RPMI7951 (cell line): ENCODE measurements around the gene SEC23B. TPM values are rescaled to one million over a fixed set of nuclear protein-coding genes. Genes with fewer than 3 reads are reported as not detected.
"Not testable (repeated sequence)": the region's sequence is repeated elsewhere in the genome, so short reads cannot be mapped to it uniquely, and the experiment has no call there.

ENCODE experiments used
- DNase-seq: peaks from one replicate; pipeline ENCODE4 v3.0.0-alpha.2; 2012; ENCODE audit warnings: low read depth
- total RNA-seq: library from RNA; depleted of rRNA; stranded (reverse); fragments of >200 nt; shearing (Covaris generic); gene quantifications from 2 replicates; pipeline ENCODE4 v1.2.3, GENCODE V29; 2014

The SEC23B gene
- total RNA-seq, 1 experiment from 2014 or later = 108 TPM

DNA sequence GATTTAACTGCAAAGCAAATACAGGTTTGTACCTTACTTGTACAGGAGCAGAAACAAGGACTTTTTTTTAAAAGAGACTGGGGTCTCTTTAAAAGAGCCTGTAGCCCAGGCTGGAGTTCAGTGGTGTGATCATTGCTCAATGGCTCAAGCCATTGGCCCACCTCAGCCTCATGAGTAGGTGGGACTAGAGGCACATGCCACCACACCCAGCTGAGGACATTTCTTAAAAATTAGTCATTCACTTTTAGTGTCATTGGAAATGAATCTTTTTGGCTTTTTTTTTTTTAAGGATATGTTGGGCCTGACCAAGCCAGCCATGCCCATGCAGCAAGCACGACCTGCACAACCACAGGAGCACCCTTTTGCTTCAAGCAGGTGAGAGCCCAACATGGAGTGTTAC, 16.9 kb downstream of the SEC23B start:
- peak; percentile 76 for DNase-seq

DNA sequence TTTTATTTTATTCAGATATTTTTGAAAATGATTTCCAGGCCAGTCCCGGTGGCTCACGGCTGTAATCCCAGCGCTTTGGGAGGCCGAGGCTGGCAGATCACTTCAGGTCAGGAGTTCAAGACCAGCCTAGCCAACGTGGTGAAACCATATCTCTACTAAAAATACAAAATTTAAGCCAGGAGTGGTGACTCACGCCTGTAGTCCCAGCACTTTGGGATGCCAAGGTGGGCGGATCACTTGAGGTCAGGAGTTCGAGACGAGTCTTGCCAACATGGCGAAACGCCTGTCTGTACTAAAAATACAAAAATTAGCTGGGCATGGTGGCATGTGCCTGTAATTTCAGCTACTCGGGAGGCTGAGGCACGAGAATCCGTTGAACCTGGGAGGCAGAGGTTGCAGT, 19.0 kb downstream of the SEC23B start:
- DNase-seq = not testable (repeated sequence)

DNA sequence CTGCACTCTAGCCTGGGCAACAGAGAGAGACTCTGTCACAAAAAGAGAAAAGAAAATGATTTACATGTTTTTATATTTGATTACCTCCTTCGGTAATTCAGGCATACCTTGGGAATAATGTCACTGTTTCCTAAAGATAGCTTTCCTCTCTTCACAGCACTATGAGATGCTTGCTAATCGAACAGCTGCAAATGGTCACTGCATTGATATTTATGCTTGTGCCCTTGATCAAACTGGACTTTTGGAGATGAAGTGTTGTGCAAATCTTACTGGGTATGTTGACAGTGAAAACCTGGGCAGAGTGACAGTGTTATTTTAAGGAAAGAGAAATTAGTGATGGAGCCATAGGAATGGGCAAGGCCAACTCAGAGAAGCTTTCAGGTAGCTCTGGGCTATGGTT, 19.6 kb downstream of the SEC23B start:
- no peak for DNase-seq

DNA sequence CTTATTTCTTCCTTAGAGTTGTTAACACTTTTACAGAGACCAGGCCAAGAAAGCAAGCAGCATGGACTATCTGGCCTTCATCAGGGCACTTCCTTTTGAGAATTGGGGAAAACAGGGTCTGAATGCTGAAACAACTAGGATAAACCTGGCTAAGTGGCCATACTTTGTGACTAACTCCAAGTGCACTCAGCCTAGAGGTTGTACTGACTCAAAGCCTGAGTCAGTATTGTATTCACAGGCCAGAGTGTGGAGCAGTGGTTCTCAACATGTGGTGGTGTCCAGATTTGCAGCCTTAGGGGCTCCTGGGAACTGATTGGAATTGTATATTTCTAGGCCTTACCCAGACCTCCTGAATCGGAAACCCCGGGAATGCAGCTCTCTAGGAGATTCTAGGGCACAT, 20.1 kb downstream of the SEC23B start:
- peak; percentile 68 for DNase-seq

DNA sequence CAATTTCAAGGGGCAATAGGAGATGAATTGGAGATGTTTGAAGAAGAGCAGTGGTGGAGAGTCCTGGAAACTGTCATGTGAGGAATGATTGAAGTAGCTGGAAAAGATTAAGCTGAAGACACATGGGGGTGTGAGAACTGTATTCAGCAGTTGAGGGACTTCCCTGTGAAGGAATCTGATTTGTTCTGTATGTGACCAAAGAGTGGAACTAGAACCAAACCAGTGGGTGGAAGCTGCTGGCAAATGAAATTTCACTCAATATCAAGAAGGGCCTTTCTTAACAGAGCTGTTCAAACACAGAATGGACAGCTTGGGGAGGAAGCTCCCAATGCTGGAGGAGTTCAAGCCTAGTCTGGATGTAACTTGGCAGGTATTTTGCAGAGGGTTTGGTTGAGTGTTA, 21.3 kb downstream of the SEC23B start:
- no peak for DNase-seq

DNA sequence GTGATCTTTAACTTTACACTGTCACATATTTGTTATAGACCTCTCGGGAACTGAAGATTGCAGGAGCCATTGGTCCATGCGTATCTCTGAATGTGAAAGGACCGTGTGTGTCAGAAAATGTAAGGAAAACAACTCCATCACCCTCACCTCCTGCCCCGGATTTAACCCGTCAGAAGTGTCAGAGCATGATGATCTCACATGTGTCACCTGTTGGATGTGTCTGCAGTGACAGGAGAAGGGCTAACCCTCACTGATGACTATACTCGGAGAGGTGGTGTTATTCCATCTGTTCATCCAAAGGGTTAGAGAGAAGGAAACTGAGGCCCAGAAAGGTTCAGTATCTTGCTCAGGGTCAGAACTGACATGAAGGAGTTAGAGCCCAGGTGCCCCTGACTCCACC, 24.9 kb downstream of the SEC23B start:
- DNase-seq = no peak

DNA sequence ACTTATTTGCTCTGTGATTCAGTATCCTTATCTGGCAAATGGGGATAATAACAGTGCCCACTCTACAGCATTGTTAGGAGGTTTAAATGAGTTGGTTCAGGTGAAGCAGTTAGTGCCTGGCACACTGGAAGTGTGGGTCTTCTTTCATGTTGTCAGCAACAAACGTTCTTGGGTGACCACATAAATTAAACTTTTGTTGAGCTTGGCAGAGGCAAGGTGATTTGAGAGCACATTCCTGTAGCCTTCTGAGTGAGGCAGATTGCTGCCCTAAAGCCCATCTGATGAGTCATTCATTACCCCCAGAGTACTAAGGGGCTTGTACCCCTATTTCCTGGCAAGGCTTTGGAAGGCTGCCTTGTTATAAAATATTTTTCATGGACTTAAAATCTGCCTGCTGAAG, 25.8 kb downstream of the SEC23B start:
- no peak for DNase-seq

DNA sequence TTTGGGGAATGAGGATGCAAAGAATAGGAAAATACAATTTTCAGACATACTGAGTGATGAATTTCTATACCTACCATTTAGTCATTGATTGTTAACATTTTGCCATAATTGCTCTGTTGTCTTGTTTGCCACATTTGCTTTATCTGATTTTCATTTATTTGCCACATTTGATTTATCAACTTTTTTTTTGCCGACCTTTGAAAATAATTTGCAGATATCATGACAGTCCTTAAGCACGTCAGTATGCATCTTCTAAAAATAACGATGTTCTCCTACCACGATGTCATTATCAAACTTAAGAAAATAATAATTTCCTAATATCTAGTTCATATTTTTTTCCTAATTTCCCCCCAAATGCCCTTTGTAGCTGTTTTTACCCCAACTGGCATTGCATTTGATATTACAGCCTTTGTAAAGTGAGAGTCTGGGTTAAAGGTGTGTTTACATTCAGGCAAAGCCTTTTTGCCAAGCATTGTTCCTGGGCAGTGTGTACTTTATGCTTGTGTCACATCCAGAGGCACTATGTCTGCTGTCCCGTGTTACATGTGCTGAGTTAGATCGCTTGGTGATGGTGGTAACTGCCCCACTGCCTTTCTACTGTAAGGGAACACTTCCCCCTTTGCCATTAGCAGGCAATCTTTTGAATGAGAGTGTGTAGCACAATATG, 26.4 kb downstream of the SEC23B start:
- DNase-seq = no peak

DNA sequence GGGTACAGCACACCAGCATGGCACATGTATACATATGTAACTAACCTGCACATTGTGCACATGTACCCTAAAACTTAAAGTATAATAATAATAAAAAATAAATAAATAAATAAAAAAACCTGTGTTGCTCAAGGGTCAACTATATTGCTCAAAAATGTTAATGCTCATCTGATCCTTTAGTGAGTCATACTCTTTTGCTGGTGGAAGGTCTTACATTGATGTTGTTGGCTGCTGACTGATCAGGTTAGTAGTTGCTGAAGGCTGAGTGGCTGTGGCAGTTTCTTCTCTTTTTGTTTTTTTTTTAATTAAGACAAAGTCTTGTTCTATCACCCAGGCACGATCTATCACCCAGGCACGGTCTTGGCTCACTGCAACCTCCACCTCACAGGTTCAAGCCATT, 29.9 kb downstream of the SEC23B start:
- no peak for DNase-seq

DNA sequence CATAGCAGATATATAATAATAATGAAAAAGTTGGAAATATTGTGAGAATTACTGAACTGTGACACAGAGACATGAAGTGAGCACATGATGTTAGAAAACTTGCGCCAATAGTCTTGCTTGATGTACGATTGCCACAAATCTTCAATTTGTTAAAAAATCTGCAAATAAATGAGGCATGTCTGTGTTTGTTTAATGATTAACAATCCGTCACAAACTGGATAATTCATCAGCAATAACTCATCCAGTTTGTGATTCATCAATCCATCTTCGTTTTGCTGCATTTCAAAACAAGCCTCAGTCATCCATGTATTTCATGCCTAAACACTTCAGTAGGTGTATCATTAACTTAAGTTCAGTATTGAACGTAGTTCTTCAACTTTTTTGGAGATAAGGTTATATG, 34.0 kb downstream of the SEC23B start:
- no peak for DNase-seq

DNA sequence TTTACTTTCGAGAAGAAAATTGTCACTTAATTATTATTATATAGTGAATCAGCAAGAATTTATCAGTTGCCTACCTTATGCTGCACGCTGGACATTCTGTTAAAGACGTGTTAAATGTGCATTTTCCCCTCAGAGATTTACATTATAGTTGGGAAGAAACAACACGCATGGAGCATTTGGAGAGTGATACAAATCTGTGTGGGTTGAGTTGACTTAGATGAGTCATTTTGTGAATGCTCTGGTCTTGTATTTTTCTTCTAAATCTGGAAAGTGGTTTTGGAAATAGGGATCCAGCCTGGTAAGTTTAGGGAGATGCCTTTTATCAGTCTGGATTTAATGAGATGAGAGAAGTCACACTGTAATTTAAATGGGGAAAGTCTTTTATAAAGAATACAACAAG, 35.5 kb downstream of the SEC23B start:
- no peak for DNase-seq

DNA sequence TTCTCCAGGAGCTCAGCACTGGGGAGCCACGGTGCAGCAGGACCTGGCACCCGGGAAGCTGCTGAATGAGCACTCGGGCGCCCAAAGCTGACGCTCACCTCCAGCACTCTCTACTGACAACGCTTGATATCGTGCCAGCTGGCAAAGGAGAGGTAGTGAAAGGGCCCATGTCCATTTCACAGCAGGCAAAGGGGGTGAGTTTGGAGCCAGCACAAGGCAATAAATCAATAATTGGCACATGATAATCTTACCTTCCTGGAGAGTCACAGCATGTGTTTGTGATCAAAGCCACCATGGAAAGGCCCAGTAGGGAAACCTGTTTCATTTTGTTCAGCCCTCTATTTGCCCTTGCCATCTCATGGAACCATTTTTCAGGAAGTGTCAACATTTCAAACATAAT, 36.2 kb downstream of the SEC23B start:
- no peak for DNase-seq

DNA sequence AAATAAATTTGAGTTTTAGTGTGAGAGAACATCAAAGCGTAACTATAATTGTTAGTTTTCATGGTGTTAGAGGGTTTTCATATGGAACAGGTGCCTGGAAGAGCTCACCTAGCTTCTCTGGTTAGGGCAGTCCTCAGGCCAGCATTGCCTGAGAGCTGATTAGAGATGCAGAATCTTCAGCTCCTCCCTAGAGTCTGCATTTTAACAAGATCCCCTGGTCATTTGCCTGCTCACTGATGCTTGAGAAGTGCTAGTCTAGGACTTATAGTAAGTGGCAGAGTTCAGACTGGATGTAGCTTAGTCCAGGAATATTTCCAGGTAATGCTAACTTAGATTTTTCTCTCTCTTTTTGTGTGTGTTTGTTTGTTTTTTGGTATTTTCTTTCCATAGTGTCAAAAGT, 37.8 kb downstream of the SEC23B start:
- DNase-seq = no peak

DNA sequence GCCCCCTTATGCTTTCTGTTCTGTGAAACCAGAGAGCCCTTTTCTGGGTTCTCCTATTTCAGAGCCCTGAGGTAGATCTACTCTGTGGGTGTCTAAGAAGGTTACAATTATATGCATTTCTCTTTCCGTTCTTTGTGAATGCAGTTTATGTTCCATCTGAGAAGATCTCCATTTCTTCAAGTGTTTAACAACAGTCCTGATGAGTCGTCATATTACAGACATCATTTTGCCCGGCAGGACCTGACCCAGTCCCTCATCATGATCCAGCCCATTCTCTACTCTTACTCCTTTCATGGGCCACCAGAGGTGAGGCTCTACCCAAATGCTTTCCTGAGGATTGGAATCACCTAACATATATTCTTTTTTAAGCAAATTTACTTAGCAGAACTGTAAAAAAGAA, 40.7 kb downstream of the SEC23B start:
- no peak for DNase-seq

DNA sequence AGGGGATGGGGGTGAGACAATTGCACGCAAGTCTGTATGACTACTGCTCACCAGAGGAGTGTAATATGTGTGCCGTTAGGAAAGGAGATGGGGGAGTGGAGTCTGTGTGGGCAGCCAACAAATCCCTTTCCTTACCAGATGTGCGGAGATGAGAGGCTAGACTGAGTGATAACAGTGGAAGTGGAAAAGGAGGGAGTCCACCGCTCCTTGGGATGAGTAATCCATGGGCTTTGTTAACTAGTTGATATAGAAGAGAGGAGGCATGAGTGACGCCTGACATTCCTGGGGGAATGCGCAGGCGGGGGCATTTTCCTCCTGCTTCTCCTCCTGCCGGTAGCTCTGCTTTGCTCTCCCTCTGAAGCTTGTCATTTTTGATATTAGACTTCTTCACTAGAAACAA, 46.0 kb downstream of the SEC23B start:
- DNase-seq = no peak

DNA sequence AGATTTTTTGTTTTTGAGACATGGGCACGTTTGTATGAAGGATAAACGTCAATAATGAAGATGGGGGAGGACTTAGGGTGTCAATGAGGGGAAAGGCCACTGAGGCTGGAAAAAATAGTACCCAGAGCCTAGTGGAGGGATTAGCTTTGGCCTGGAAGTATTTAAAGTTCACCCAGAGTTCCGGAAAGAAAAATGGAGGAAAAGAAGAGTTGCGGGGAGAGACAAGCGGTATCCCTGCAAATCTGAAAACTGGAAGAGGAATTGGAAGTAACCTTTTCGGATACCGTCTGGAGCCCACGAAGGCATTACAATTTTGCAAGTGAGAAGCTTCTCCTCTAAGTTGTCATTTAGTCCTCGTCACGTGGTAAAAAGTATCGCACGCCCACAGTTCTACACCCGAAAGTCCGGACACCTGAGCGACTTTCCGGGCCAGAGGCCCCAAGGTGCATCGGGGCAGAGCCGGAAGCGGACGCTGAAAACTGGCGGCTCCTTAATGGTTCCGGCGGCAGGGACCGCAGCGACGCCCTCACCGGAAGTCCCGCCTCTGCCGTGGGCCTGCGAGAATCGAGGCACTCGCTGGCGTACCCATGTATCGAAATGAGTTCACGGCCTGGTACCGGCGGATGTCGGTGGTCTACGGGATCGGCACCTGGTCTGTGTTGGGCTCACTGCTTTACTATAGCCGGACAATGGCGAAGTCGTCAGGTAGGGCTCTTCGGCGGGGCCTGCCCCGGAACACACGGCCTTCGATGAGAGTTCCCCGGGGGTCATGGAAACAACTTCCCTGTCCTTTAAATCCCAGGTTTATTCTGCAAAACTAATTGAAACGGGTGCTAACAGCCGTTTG, 59.4 kb downstream of the SEC23B start, which contains the start of gene SMIM26:
TSS of gene SMIM26 (plus strand) at position 541 of the 847 bp plus-strand sequence. CDS start at position 588, 47 bp downstream.
- DNase-seq = peak; percentile 92

DNA sequence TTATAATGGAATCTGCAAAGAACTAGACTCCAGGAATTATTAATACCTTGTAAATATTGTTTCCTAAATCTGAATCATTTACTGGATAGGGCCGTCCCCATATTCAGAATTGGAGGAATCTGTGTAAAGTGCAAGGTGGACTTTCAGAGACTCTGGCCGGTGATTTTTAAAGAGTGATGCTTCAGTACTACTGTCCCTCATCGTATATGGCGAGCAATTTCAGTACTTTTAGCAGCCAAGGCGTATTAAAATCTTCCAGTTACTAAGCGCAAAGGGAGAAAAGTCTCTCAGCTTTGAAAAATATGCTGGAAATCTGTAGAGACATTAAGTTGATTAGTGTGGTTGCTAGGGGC, 60.0 kb downstream of the SEC23B start:
- DNase-seq = no peak

DNA sequence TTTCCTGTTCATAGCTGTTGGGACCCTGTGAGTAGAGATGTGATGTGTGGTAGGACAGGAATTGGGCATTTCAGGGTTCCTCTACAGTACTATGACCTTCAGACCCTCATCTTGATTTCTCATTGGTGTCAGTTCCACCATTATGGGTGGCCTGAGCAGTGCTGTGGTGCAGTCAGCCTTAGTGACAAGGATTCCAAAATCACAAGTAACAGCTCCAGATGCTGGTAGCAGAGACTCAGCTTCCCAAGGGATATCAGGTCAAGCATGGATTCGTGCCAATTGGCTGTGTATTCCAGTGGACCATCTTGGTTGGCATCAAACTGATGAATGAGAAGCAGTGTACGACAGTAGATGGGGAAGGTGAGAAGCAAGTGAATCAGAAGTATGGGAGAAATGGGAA, 63.3 kb downstream of the SEC23B start:
- DNase-seq = no peak

DNA sequence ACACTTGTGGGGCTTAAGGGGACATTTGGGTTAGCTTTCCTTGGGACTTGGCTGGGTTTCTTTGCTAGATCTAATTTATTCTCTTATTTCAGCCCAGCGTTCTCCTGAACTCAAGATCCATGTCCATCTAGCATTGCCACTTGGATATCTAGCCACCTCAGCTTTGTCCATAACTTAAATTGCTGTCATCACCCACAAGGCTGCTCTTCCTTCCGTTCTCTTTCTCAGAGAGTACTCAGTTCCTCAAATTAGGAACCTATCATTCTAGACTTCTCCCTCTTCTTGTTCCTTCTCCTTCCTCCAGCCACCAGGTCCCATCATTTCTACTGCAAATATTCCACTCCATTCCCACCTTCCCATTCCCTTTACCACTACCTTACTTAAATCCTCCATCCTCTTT, 63.8 kb downstream of the SEC23B start:
- DNase-seq = no peak

DNA sequence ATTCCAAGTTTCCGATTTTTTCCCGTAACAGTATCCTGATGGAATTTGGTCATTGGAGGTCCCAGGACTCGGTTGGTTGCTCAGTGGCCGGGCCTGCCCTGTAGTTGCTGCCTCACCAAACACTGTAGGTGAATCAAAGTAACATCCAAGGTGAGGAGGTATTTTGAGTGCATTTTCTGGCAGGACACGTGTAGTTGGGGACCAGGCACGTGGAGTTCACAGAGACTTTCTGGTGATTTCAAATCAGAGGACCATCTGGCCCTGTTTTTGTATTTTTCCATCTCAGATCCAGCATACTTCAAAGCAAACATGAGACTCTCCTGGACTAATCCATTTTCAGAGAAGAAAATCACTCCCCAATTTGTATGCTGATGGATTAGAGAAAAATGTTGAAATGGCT, 70.2 kb downstream of the SEC23B start:
- no peak for DNase-seq

DNA sequence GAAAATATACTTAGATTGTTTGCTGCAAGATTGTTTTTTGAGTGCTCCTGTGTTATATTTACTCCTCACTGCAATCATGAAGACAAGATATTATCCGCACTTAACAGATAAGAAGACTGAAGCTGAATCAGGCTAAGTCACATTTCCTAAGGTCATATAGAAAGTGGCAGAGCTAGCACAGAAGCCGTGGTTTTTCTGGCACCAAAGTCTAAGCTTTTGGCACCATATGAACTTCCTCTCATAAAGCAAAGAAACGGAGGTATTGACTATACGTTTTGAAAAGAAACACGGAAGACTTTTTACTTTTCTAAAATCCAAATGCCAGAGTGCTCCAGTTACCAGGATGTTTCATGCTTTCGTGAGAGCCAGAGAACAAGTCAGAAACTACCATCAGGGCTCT, 70.8 kb downstream of the SEC23B start:
- DNase-seq = no peak

DNA sequence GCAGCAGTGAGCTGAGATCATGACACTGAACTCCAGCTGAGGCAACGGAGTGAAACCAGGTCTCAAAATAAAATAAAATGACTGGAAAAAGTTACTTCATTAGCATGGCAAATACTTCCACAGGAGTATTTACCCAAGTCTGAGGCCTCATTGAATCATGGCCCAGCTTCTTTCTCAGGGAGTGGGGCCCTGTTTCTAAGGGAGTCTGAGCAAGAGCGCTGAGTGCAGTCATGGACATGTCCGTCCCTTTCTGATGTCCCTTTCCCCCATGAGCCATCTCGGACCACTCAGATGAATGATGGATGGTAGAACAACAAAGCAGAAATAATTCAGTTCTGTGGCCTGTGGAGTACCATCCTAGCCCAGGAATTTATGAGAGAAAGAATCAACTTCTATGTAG, 72.3 kb downstream of the SEC23B start:
- no peak for DNase-seq

DNA sequence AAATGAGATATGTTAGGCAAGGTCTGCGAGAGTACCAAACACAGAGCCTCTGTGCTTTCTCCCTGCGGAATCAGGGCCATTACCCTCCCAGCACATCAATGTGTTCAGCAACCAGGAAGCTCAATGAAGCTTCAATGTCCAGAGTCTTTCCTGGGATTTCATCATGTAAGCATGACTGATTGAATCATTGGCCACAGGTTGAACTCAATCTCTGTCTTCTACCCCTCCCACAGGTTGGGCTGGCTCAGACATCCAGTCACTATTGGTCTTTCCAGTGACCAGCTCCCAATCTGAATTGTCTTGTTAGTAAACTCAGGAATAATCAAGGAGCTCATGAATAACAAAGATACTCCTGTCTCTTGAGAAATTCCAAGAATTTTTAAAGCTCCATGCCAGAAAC, 77.4 kb downstream of the SEC23B start:
- peak; percentile 27 for DNase-seq
